H1 (cell line): ENCODE data around the gene ALG9. TPM values are rescaled to one million over a fixed set of nuclear protein-coding genes. Genes with fewer than 3 reads are reported as not detected.

Experiments used
- CTCF ChIA-PET: fragments of 300-600 bp; sonication (Branson Sonifier 250); formaldehyde crosslinking; loops from one replicate; lab custom pipeline; 2021; ENCODE audit not compliant: partially characterized antibody; lab: Charles Lee
- POLR2A ChIA-PET: fragments of 300-600 bp; sonication (Branson Sonifier 250); formaldehyde crosslinking; loops from one replicate; lab custom pipeline; 2021; ENCODE audit warnings: inconsistent platforms; ENCODE audit not compliant: partially characterized antibody; lab: Charles Lee
- DNase-seq, 2 experiments: peaks; one replicate each; pipeline versions ENCODE4 v3.0.0 to v3.0.0-alpha.2; 2010 to 2022; ENCODE audit warnings: low spot score in 2 of 2, low read depth in 1 of 2, mixed read lengths in 1 of 2
- FAIRE-seq: peaks from 2 replicates; lab custom pipeline; 2011; peaks lifted over from hg19 to GRCh38; lab: Jason Lieb, UNC
- H2AFZ ChIP-seq: 2 replicates; pipeline ENCODE4 v1.8.1; 2012; ENCODE audit warnings: low read length, inconsistent platforms
- H2AK5ac ChIP-seq: 2 replicates; pipeline ENCODE4 v1.6.1; 2013; ENCODE audit warnings: low read depth, low read length
- H2BK120ac ChIP-seq: replicated peaks from 2 replicates; pipeline ENCODE3; 2013; ENCODE audit warnings: low read depth, low read length, inconsistent platforms
- H2BK12ac ChIP-seq: 2 replicates; pipeline ENCODE4 v1.6.1; 2013; ENCODE audit warnings: low read depth, low read length
- H2BK15ac ChIP-seq: 2 replicates; pipeline ENCODE4 v1.6.1; 2013; ENCODE audit warnings: low read length
- H2BK20ac ChIP-seq: 2 replicates; pipeline ENCODE4 v1.6.1; 2013; ENCODE audit warnings: low read length
- H2BK5ac ChIP-seq: 2 replicates; pipeline ENCODE4 v1.6.1; 2013; ENCODE audit warnings: low read depth, low read length
- H3K14ac ChIP-seq: 2 replicates; pipeline ENCODE4 v1.6.1; 2013; ENCODE audit warnings: inconsistent platforms; ENCODE audit not compliant: insufficient read length
- H3K18ac ChIP-seq: 2 replicates; pipeline ENCODE4 v1.6.1; 2013; ENCODE audit warnings: low read length; ENCODE audit errors: extremely low read depth
- H3K23ac ChIP-seq: 2 replicates; pipeline ENCODE4 v1.6.1; 2013; ENCODE audit warnings: inconsistent platforms; ENCODE audit not compliant: insufficient read length
- H3K23me2 ChIP-seq: 2 replicates; pipeline ENCODE4 v1.6.1; 2013; ENCODE audit warnings: low read depth, low read length
- H3K27ac ChIP-seq: 2 replicates; pipeline ENCODE4 v1.6.1; 2011; ENCODE audit warnings: low read depth, low read length, inconsistent platforms
- H3K27me3 ChIP-seq, 4 experiments: replicated peaks in 1 of 4; 1 replicate in 1 of 4; 2 replicates in 3 of 4; pipeline versions ENCODE4 v1.6.1 to v1.8.1; 2011 to 2013; ENCODE audit warnings: low read length in 3 of 4, mild to moderate bottlenecking in 3 of 4, inconsistent platforms in 2 of 4, mixed read lengths in 2 of 4, moderate library complexity in 1 of 4; ENCODE audit not compliant: control insufficient read depth in 3 of 4, insufficient read depth in 3 of 4; ENCODE audit errors: extremely low read depth in 1 of 4
- H3K36me3 ChIP-seq, 4 experiments: 2 replicates each; pipeline versions ENCODE4 v1.6.1 to v1.8.1; 2011 to 2013; ENCODE audit warnings: mild to moderate bottlenecking in 4 of 4, low read length in 3 of 4, moderate library complexity in 2 of 4, control low read depth in 1 of 4, inconsistent platforms in 1 of 4; ENCODE audit not compliant: insufficient read depth in 4 of 4, control insufficient read depth in 2 of 4
- H3K4ac ChIP-seq: replicated peaks from 2 replicates; pipeline ENCODE3; 2013; ENCODE audit warnings: low read length, low read depth, mixed read lengths, inconsistent platforms; ENCODE audit not compliant: insufficient read length
- H3K4me1 ChIP-seq, 4 experiments: replicated peaks in 1 of 4; 1 replicate in 1 of 4; 2 replicates in 3 of 4; pipeline versions ENCODE4 v1.6.1 to v1.8.1; 2011 to 2013; ENCODE audit warnings: low read length in 3 of 4, inconsistent platforms in 2 of 4, mixed read lengths in 1 of 4; ENCODE audit not compliant: insufficient read depth in 4 of 4, control insufficient read depth in 3 of 4
- H3K4me2 ChIP-seq, 2 experiments: 2 replicates each; pipeline versions ENCODE4 v1.6.1 to v1.8.1; 2011 to 2013; ENCODE audit warnings: low read depth in 2 of 2, low read length in 2 of 2, control low read depth in 1 of 2, inconsistent platforms in 1 of 2, mild to moderate bottlenecking in 1 of 2; ENCODE audit not compliant: insufficient read depth in 1 of 2
- H3K4me3 ChIP-seq, 4 experiments: fragments of 200-600, 300-600 bp in 1 of 4; sonication (generic), shearing (Covaris generic), sonication (Bioruptor Twin) in 1 of 4; 2 replicates each; pipeline versions ENCODE4 v1.5.1 to v1.8.1; 2011 to 2016; ENCODE audit warnings: low read length in 4 of 4, low read depth in 3 of 4, control low read depth in 2 of 4, inconsistent platforms in 2 of 4, mild to moderate bottlenecking in 2 of 4, mixed read lengths in 1 of 4, moderate library complexity in 1 of 4; ENCODE audit not compliant: insufficient read depth in 2 of 4; ENCODE audit errors: extremely low read depth in 1 of 4
- H3K56ac ChIP-seq: replicated peaks from 2 replicates; pipeline ENCODE3; 2013; ENCODE audit warnings: low read depth, mild to moderate bottlenecking, mixed read lengths, low read length, inconsistent platforms; ENCODE audit not compliant: insufficient read length
- H3K79me1 ChIP-seq: 2 replicates; pipeline ENCODE4 v1.6.1; 2013; ENCODE audit warnings: low read depth, low read length, control low read depth
- H3K79me2 ChIP-seq, 2 experiments: 2 replicates each; pipeline versions ENCODE4 v1.6.1 to v1.8.1; 2012 to 2013; ENCODE audit warnings: low read length in 2 of 2, mild to moderate bottlenecking in 2 of 2, inconsistent platforms in 1 of 2; ENCODE audit not compliant: insufficient read depth in 2 of 2, control insufficient read depth in 1 of 2
- H3K9ac ChIP-seq, 4 experiments: replicated peaks in 1 of 4; 1 replicate in 1 of 4; 2 replicates in 3 of 4; pipeline versions ENCODE4 v1.6.1 to v1.8.1; 2011 to 2013; ENCODE audit warnings: low read depth in 3 of 4, low read length in 3 of 4, control low read depth in 2 of 4, mild to moderate bottlenecking in 2 of 4, moderate library complexity in 2 of 4, inconsistent platforms in 1 of 4; ENCODE audit errors: extremely low read depth in 1 of 4
- H3K9me3 ChIP-seq, 2 experiments: 2 replicates each; pipeline versions ENCODE4 v1.6.1 to v1.8.1; 2012 to 2013; ENCODE audit warnings: mild to moderate bottlenecking in 2 of 2, moderate library complexity in 2 of 2, control low read depth in 1 of 2, inconsistent platforms in 1 of 2, low read depth in 1 of 2, low read length in 1 of 2, mixed read lengths in 1 of 2; ENCODE audit not compliant: insufficient read depth in 2 of 2
- H4K20me1 ChIP-seq, 2 experiments: replicated peaks in 1 of 2; 2 replicates each; pipeline versions ENCODE3 to v1.8.1; 2011 to 2013; ENCODE audit warnings: inconsistent platforms in 2 of 2, low read length in 2 of 2, mild to moderate bottlenecking in 1 of 2; ENCODE audit not compliant: insufficient read depth in 2 of 2, control insufficient read depth in 1 of 2
- H4K5ac ChIP-seq: 2 replicates; pipeline ENCODE4 v1.6.1; 2013; ENCODE audit warnings: low read length, low read depth, mixed read lengths, inconsistent platforms; ENCODE audit not compliant: insufficient read length
- H4K8ac ChIP-seq: 2 replicates; pipeline ENCODE4 v1.8.0; 2013; ENCODE audit warnings: mild to moderate bottlenecking, moderate library complexity, low read length, inconsistent platforms; ENCODE audit not compliant: insufficient read depth; ENCODE audit errors: extremely low read depth
- H4K91ac ChIP-seq: replicated peaks from 2 replicates; pipeline ENCODE3; 2013; ENCODE audit warnings: low read length, mixed read lengths, inconsistent platforms; ENCODE audit not compliant: insufficient read length
- CEBPB ChIP-seq: IDR thresholded peaks from 2 replicates; pipeline ENCODE4 v1.6.1; 2012; ENCODE audit warnings: low read depth, low read length
- KDM4A ChIP-seq: IDR thresholded peaks from one replicate; pipeline ENCODE4 v1.7.1; 2012; ENCODE audit warnings: low read depth, mild to moderate bottlenecking, moderate library complexity, low read length, inconsistent platforms; ENCODE audit not compliant: severe bottlenecking
- RBBP5 ChIP-seq: IDR thresholded peaks from 2 replicates; pipeline ENCODE4 v1.7.1; 2012; ENCODE audit warnings: low read depth, mild to moderate bottlenecking, inconsistent platforms, low read length, moderate library complexity, borderline replicate concordance
- RFX5 ChIP-seq: IDR thresholded peaks from 2 replicates; pipeline ENCODE4 v1.6.1; 2011; ENCODE audit warnings: low read depth, low read length, improper control_type of control experiment, borderline replicate concordance
- TAF1 ChIP-seq: IDR thresholded peaks from 2 replicates; pipeline ENCODE4 v1.6.1; 2011; ENCODE audit warnings: mild to moderate bottlenecking, low read depth, low read length
- WGBS, 2 experiments: shearing (Covaris generic) in 1 of 2; methylation state at CpG; one replicate each; pipeline versions ENCODE4 v1.1.6 to v1.1.7; 2013 to 2015; ENCODE audit warnings: low lambda C conversion rate in 2 of 2, mixed read lengths in 2 of 2, inconsistent platforms in 1 of 2, low coverage in 1 of 2, missing lambda C conversion rate in 1 of 2; ENCODE audit not compliant: insufficient replicate concordance in 2 of 2, insufficient coverage in 1 of 2, insufficient read length in 1 of 2; ENCODE audit errors: extremely low coverage in 1 of 2, missing lambda C conversion rate in 1 of 2; 5-methylcytosine and 5-hydroxymethylcytosine counted together
- long read RNA-seq, 2 experiments: library from RNA in 1 of 2; library from capped mRNA in 1 of 2; stranded (forward); transcript quantifications; one replicate each; pipeline ENCODE4 v2.0.0, GENCODE V29; 2021; ENCODE audit warnings: inconsistent platforms in 1 of 2
- polyA minus RNA-seq, 3 experiments: library from RNA; depleted of rRNA, polyadenylated mRNA; stranded (reverse); fragments of >200 nt; gene quantifications; 1 replicate in 2 of 3; 2 replicates in 1 of 3; pipeline ENCODE4 v1.2.3, GENCODE V29; 2011
- polyA plus RNA-seq, 7 experiments: library from polyadenylated mRNA; depleted of rRNA in 3 of 7; stranded (reverse) in 5 of 7; unstranded in 2 of 7; fragments of >200 nt in 5 of 7; fragments of 200-250 nt in 2 of 7; gene quantifications; 1 replicate in 5 of 7; 2 replicates in 1 of 7; 4 replicates in 1 of 7; pipeline versions ENCODE4 v1.2.1 to v1.2.3, GENCODE V29; 2011 to 2013; ENCODE audit warnings: missing spikeins in 2 of 7, mixed read lengths in 2 of 7
- total RNA-seq: library from RNA; stranded (reverse); fragmentation: NEBNext Ultra II Directional; extraction: Animal tissue kit (Norgen Biotek cat#: 25700); gene quantifications from 2 replicates; pipeline ENCODE4 v1.2.1, GENCODE V29; 2021

The ALG9 gene, protein sequence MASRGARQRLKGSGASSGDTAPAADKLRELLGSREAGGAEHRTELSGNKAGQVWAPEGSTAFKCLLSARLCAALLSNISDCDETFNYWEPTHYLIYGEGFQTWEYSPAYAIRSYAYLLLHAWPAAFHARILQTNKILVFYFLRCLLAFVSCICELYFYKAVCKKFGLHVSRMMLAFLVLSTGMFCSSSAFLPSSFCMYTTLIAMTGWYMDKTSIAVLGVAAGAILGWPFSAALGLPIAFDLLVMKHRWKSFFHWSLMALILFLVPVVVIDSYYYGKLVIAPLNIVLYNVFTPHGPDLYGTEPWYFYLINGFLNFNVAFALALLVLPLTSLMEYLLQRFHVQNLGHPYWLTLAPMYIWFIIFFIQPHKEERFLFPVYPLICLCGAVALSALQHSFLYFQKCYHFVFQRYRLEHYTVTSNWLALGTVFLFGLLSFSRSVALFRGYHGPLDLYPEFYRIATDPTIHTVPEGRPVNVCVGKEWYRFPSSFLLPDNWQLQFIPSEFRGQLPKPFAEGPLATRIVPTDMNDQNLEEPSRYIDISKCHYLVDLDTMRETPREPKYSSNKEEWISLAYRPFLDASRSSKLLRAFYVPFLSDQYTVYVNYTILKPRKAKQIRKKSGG
- total RNA-seq: 16.4 and 23.5 TPM in 2 replicates
- polyA plus RNA-seq (2011; rRNA removed): 17.8 and 24.5 TPM in 2 replicates
- 21.5 TPM for polyA plus RNA-seq (2011; cell fraction: cytosol; rRNA removed)
- 14.6 TPM for polyA plus RNA-seq (2011; cell fraction: nucleus; rRNA removed)
- polyA plus RNA-seq (2012, experiment 1 of 2): 17.9 to 23.4 TPM (median 20.5 TPM) in 4 replicates
- 13.5 TPM for polyA plus RNA-seq (2012, experiment 2 of 2)
- 42.8 TPM for polyA plus RNA-seq (2013, experiment 1 of 2)
- 46.7 TPM for polyA plus RNA-seq (2013, experiment 2 of 2)
- 33.8 and 40.4 TPM in 2 replicates for polyA minus RNA-seq (2011; rRNA and poly(A)+ RNA removed)
- polyA minus RNA-seq (2011; cell fraction: cytosol; rRNA and poly(A)+ RNA removed): 12.5 TPM
- polyA minus RNA-seq (2011; cell fraction: nucleus; rRNA and poly(A)+ RNA removed): 18.6 TPM
- long read RNA-seq, experiment 1, transcript ALG9-214 (15 exons, 2,028 nt): major isoform, 5 of 13 reads
- long read RNA-seq, experiment 1, partial matches to known transcripts: 3 of 13 reads
- long read RNA-seq, experiment 1, other reads (novel, unspliced or antisense): 5 of 13 reads
- long read RNA-seq, experiment 2, partial matches to known transcripts: 0 of 1 reads
- long read RNA-seq, experiment 2, other reads (novel, unspliced or antisense): 1 of 1 reads

DNA sequence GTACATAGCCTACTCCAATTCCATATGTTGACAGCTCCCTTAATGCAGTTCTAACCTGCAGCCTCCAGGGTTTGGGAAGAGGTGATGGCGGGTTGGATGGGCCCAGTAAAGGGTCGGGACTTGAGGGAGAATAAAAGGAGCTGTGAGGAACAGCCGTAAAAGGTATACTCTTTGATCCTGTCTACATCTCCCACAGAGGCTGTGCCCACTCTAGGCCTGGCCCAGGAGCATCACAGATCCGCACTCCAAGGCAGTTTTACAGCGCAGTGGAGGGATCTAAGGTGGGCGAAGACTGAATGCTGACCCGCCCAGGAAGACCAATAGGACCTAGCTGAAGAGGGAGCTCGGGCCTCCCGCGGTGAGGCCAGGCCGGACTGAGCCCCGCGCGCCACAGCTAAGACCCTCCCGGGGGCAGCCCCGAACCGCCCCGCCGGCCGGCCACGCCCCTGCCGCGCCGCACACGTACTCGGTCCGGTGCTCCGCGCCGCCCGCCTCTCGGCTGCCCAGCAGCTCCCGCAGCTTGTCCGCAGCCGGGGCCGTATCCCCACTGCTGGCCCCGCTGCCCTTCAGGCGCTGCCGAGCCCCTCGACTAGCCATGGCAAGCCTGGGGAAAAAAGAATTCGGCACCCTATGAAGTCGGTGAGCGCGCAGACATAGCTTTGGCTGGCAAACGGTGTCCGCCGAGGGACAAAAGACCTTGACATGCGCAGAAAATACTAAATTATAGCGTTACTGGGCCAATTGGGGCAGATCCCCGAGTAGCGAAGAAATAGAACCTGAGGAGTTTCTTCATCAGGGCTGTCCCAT is at the start of gene ALG9:
TSS of gene ALG9 (minus strand) at position 696 of the 807 bp plus-strand sequence. CDS start at position 597, 99 bp downstream.
- Histone ChIP-seq H3K14ac (no peak within 1 kb of the TSS), H3K9me3 (no peaks in the 10 kb centered on the region), H4K91ac (peak within 1 kb of the TSS; percentile 96), H2AFZ (peak within 1 kb of the TSS; percentile 92), H3K23me2 (peaks cover 2% of the 10 kb centered on the region), H3K4ac (peak within 1 kb of the TSS; percentile 80), H3K4me3 (peak within 1 kb of the TSS; percentile 69 to 88 (median 84)), H4K20me1 (no peaks in the 10 kb centered on the region), H3K23ac (no peak within 1 kb of the TSS), H3K18ac (peak within 1 kb of the TSS; percentile 96; the same call in 1 of the 2 replicates), H3K56ac (peak within 1 kb of the TSS; percentile 56), H3K27me3 (no peaks in the 10 kb centered on the region; a peak in 1 of 7 replicates), H4K8ac (peak within 1 kb of the TSS; percentile 76), H3K9ac (peak within 1 kb of the TSS; percentile 39 to 84 (median 70); a peak in 6 of 7 replicates), H3K36me3 (peaks cover 0 to 5% (median 0%) of the 10 kb centered on the region in 4 experiments; a peak in 1 of 8 replicates), H2BK5ac (peak within 1 kb of the TSS; percentile 45; the same call in 1 of the 2 replicates), H3K4me2 (peak within 1 kb of the TSS; percentile 46 to 88), H2BK20ac (no peak within 1 kb of the TSS), H2AK5ac (no peak within 1 kb of the TSS), H3K27ac (no peak within 1 kb of the TSS; the same call in 1 of the 2 replicates), H3K79me1 (no peaks in the 10 kb centered on the region), H3K79me2 (no peaks in the 10 kb centered on the region), H2BK120ac (no peak within 1 kb of the TSS), H4K5ac (peak within 1 kb of the TSS; percentile 94), H3K4me1 (no peaks in the 10 kb centered on the region; a peak in 1 of 7 replicates), H2BK15ac (no peak within 1 kb of the TSS), H2BK12ac (no peak within 1 kb of the TSS; the same call in 1 of the 2 replicates)
- CTCF ChIA-PET: interaction anchor here (0.5 to 3.0 kb wide), 19 partner anchors 10 to 447 kb away, joined by 3 to 32 read pairs (median 5); no protein-coding TSS in a partner anchor
- FAIRE-seq (no peak), DNase-seq (peak; percentile 31 to 90)
- POLR2A ChIA-PET: interaction anchor here (0.6 to 2.2 kb wide), 9 partner anchors 9 to 216 kb away, joined by 3 to 7 read pairs (median 4); partner anchors contain the start of genes CFAP68, DIXDC1, FDXACB1 and SDHD
- 2% methylated on average over 51 of the region's 51 CpGs; no CpG with 5 or more reads in 1 of the 2 experiments for WGBS, 2 experiments
- TF ChIP-seq KDM4A (peak; percentile 97), RBBP5 (peak; percentile 84; the same call in 1 of the 2 replicates), RFX5 (no peak), CEBPB (no peak), TAF1 (peak; percentile 65; the same call in 1 of the 2 replicates)
